RWPE1 (cell line): ENCODE results near the gene CLTB.

Source experiments
- CTCF ChIA-PET: fragments of 350-600 bp; sonication (Branson Sonifier 250); formaldehyde crosslinking; extraction: SDS; loops from one replicate; lab custom pipeline; 2021; lab: Yijun Ruan, JAX
- POLR2A ChIA-PET: fragments of 400-600 bp; formaldehyde crosslinking; extraction: SDS; loops from one replicate; lab custom pipeline; 2020; ENCODE audit warnings: antibody characterized with exemption; ENCODE audit not compliant: low non-redundant PET; lab: Yijun Ruan, JAX
- DNase-seq: peaks from one replicate; pipeline ENCODE4 v3.0.0; 2012; ENCODE audit warnings: low spot score
- H3K27ac ChIP-seq: fragments of 450-650 bp; 2 replicates; pipeline ENCODE4 v1.5.1; 2017
- TF ChIP-seq, protein P1 (sequence below): fragments of 450-650 bp; conservative IDR thresholded peaks from 2 replicates; pipeline ENCODE4 v1.5.1; 2017; ENCODE audit warnings: low read depth, mild to moderate bottlenecking

Gene CLTB

DNA sequence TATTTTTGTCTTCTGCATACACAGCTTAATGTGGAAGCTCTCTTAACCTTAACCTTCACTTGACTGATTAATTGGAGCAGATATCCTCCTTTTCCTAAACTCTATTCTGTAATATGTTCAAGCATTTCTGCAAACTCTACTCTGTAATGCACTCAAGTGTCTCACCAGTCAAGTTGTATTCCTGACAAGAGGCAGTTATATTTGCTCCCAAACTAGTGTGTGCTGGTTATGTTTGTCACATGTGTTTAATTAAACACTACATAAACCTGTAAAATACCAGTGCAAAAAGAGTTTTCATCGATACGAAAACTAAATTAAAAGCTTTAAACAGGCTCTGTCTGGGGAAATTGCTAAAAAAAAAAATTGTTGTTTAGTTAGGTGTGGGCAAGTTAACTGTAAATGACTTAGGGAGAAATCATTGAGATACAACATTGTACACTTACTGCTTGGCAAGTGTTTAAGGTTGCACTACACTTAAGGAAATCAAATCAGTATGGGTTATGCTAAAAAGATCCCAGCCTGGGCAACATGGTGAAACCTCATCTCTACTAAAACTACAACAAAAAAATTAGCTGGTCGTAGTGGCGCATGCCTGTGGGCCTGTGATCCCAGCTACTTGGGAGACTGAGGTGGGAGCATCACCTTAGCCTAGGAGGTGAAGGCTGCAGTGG is 38.5 kb upstream of the CLTB start:
- ChIA-PET CTCF (no interaction called here), POLR2A (interaction anchor here (0.7 kb wide), 1 partner anchor 9 kb away, joined by 5 read pairs; no protein-coding TSS in a partner anchor)
- DNase-seq: no peak
- peak overlapping the region; percentile 34 for H3K27ac ChIP-seq
- TF ChIP-seq, protein P1, sequence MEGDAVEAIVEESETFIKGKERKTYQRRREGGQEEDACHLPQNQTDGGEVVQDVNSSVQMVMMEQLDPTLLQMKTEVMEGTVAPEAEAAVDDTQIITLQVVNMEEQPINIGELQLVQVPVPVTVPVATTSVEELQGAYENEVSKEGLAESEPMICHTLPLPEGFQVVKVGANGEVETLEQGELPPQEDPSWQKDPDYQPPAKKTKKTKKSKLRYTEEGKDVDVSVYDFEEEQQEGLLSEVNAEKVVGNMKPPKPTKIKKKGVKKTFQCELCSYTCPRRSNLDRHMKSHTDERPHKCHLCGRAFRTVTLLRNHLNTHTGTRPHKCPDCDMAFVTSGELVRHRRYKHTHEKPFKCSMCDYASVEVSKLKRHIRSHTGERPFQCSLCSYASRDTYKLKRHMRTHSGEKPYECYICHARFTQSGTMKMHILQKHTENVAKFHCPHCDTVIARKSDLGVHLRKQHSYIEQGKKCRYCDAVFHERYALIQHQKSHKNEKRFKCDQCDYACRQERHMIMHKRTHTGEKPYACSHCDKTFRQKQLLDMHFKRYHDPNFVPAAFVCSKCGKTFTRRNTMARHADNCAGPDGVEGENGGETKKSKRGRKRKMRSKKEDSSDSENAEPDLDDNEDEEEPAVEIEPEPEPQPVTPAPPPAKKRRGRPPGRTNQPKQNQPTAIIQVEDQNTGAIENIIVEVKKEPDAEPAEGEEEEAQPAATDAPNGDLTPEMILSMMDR: no peak

DNA sequence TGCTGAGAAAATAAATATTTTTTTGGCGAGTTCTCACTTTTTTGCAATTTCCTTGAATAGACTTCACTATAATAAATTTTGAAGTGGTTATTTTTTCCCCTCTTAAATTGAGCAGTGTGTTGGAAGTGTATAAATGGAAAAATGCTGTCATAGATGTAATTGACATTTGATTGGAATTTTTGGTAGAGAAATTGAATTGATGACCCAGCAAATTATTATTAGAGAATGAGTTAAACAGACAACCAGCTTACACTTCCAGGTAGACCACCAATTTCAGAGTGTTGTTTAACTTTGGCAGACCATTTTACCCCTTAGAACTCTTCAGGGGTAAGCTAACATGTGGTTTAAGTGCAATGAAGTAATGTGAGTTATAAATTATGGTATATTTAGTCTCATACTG is 33.7 kb upstream of the CLTB start:
- no peak for DNase-seq
- H3K27ac ChIP-seq: no peak overlapping the region
- TF ChIP-seq, protein P1: no peak
- CTCF ChIA-PET: interaction anchor here (0.6 to 1.4 kb wide), 3 partner anchors 33 to 609 kb away, joined by 3 to 5 read pairs (median 4); no protein-coding TSS in a partner anchor
- POLR2A ChIA-PET: no interaction called here

DNA sequence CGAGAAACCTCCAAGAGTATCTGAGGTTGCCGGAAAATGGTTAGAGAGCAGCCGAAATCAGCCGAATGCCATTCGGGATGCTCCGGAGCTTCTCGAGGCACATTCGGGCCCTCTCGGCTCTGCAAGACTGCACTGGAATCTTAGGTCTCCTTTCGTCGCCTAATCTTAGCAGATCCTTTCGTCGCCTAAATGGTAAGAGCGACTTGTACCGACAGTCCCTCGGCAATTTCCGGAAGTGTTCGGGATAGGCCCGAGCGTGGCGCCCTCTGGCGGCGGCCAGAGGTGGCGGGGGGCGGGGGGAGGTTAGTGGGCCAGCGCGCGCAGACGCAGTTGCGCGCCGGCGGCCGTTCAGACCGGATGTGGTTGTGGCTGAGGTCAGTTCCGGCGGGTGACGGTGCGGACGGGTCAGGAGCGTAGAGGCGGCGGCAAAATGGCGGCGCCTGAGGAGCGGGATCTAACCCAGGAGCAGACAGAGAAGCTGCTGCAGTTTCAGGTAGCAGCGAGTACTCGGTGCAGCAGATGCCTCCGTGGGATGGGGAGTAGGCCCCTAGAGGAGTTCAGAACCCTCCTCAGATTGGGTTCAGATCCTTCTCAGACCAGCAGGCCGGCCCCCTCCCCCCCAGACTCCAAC is 31.8 kb upstream of the CLTB start, which contains the start of gene FAF2:
FAF2 (plus strand) TSS at position 408 of the 631 bp plus-strand sequence; CDS start at position 431, 23 bp downstream.
- H3K27ac ChIP-seq: peak within 1 kb of the TSS; percentile 97
- POLR2A ChIA-PET: interaction anchor here (1.0 to 1.3 kb wide), 2 partner anchors 30 to 95 kb away, joined by 3 to 5 read pairs; no protein-coding TSS in a partner anchor
- DNase-seq: peak; percentile 100
- CTCF ChIA-PET: interaction anchor here (0.6 to 2.8 kb wide), 25 partner anchors 9 to 942 kb away, joined by 3 to 31 read pairs (median 4); partner anchors contain the start of gene CLTB
- TF ChIP-seq, protein P1: peak; percentile 100

DNA sequence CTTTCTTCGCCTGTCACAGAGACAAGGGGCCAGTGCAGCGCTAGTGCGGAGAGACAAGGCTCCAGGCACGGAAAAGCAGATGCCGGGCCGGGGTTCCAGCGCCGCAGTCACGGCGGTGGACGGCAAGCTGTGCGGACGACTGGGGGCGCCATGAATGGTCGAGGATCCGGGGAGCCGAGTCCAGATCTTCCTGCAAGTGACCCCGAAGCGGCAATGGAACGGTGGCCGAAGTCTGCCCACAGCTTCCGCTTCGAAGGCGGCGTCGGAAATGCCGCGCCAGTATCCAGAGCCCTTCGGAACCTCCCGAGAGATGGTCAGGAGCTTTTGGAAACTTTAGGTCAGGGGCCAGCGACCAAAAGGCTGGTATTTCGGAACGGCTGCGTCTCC is 31.2 kb upstream of the CLTB start:
- ChIA-PET POLR2A (interaction anchor here (1.0 to 1.3 kb wide), 2 partner anchors 30 to 96 kb away, joined by 3 to 5 read pairs; no protein-coding TSS in a partner anchor), CTCF (interaction anchor here (0.6 to 2.8 kb wide), 20 partner anchors 8 to 942 kb away, joined by 3 to 31 read pairs (median 4); partner anchors contain the start of gene CLTB)
- TF ChIP-seq, protein P1: no peak
- H3K27ac ChIP-seq: peak overlapping the region; percentile 97
- DNase-seq: peak; percentile 53

DNA sequence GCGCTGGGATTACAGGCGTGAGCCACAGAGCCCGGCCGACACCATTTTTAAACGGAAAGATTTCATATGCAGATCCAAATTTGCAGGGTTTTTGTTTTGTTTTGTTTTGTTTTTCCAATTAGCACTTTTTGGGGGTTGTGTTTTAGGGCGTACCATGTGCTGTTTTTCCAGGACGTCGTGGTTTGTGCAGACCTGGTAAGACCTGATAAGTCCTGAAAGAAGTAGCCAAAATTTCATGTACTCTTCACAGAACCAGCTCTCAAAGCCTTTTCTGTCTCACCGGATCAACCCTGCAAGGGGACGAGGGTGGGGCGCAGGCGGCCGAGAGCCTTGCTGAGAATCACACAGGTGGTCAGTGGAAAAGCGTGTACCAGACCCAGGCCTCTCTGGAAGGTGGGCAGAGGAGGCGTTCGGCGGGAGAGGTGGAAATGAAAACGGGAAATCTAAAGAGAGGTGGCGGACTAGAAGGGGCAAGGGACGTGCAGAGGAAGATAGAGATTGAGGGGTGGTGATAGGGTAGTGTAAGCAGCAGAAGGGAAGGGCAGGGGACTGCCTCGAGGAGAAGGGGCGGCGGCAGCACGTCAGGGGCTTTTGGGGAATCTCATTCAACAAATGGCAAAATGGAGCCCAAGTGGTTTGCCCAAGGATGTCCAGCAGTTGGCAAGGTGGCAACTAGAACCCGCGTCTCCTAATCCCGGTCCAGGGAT is 30.7 kb upstream of the CLTB start:
- TF ChIP-seq, protein P1: no peak

More for the DNA sequence above, 30.7 kb upstream of the CLTB start:
- H3K27ac ChIP-seq: peak overlapping the region; percentile 97
- POLR2A ChIA-PET: interaction anchor here (1.0 to 1.3 kb wide), 2 partner anchors 29 to 97 kb away, joined by 3 to 5 read pairs; no protein-coding TSS in a partner anchor
- no peak for DNase-seq
- CTCF ChIA-PET: interaction anchor here (0.6 to 2.8 kb wide), 18 partner anchors 12 to 1002 kb away, joined by 3 to 31 read pairs (median 3); partner anchors contain the start of gene CLTB
